Right hindlimb (tissue), 1 donor: ENCODE results near the gene MTFR2.
"Not testable (repeated sequence)": the region's sequence is repeated elsewhere in the genome, so short reads cannot be mapped to it uniquely, and the experiment has no call there.

ENCODE experiments used
- DNase-seq: peaks from one replicate; pipeline ENCODE4 v3.0.0-alpha.2; 2018

MTFR2 gene

GRCh38 chr6:136232701-136233100 lies 17.4 kb downstream of the MTFR2 start:
- DNase-seq, result no peak

GRCh38 chr6:136230219-136230853 lies 19.8 kb downstream of the MTFR2 start:
- DNase-seq, result no peak

- DNase-seq, result no peak
These were observed 21.3 kb downstream of the MTFR2 start for GRCh38 chr6:136228814-136229213.

GRCh38 chr6:136226674-136227377 lies 23.3 kb downstream of the MTFR2 start:
- no peak for DNase-seq

- DNase-seq, result peak; percentile 61
These were observed 24.0 kb downstream of the MTFR2 start for GRCh38 chr6:136226027-136226673.

- no peak for DNase-seq
These were observed 24.6 kb downstream of the MTFR2 start for GRCh38 chr6:136225496-136225895.

- not testable (repeated sequence) for DNase-seq
These were observed 25.1 kb downstream of the MTFR2 start for GRCh38 chr6:136224974-136225373.

- DNase-seq, result no peak
These were observed 33.4 kb downstream of the MTFR2 start for GRCh38 chr6:136216503-136217401.

- DNase-seq, result no peak
These were observed 36.3 kb downstream of the MTFR2 start for GRCh38 chr6:136213853-136214252.

- DNase-seq, result no peak
These were observed 37.0 kb downstream of the MTFR2 start for GRCh38 chr6:136213012-136213539.

GRCh38 chr6:136212608-136213007 lies 37.5 kb downstream of the MTFR2 start:
- DNase-seq, result no peak

- peak; percentile 40 for DNase-seq
These were observed 39.5 kb downstream of the MTFR2 start for GRCh38 chr6:136210398-136211165.

- no peak for DNase-seq
These were observed 40.6 kb downstream of the MTFR2 start for GRCh38 chr6:136209496-136209895.

- no peak for DNase-seq
These were observed 41.3 kb downstream of the MTFR2 start for GRCh38 chr6:136208783-136209182.

GRCh38 chr6:136201732-136202131 lies 48.4 kb downstream of the MTFR2 start:
- no peak for DNase-seq

- DNase-seq, result no peak
These were observed 57.2 kb downstream of the MTFR2 start for GRCh38 chr6:136192902-136193301.

- no peak for DNase-seq
These were observed 58.4 kb downstream of the MTFR2 start for GRCh38 chr6:136191606-136192312.

- DNase-seq, result no peak
These were observed 61.0 kb downstream of the MTFR2 start for GRCh38 chr6:136189104-136189503.

GRCh38 chr6:136188486-136188885 lies 61.6 kb downstream of the MTFR2 start:
- DNase-seq, result no peak

GRCh38 chr6:136186363-136186762 lies 63.7 kb downstream of the MTFR2 start:
- DNase-seq, result no peak

GRCh38 chr6:136184738-136185137 lies 65.4 kb downstream of the MTFR2 start:
- DNase-seq, result no peak
